ENCODE measurements around the gene PSMB3. TPM values are rescaled to one million over a fixed set of nuclear protein-coding genes. Genes with fewer than 3 reads are reported as not detected.

PSMB3 gene
- polyA plus RNA-seq, 1 of the 3 experiments (the other 2 are of a cell fraction) = 533 TPM

- Histone ChIP-seq H3K27me3 (ENCODE audit: insufficient read depth) (no peaks in the 10 kb centered on the region), H3K79me2 (ENCODE audit: insufficient read depth) (peaks cover 30% of the 10 kb centered on the region; the same call in 1 of the 2 replicates), H4K20me1 (ENCODE audit: insufficient read depth) (peaks cover 23% of the 10 kb centered on the region; the same call in 1 of the 2 replicates), H3K27ac (ENCODE audit: low read depth in 2 of 2, low read length in 1 of 2) (peak overlapping the region; percentile 12 to 98; a peak in 3 of 4 replicates), H3K9me2 (no peaks in the 10 kb centered on the region), H3K9me3 (no peaks in the 10 kb centered on the region), H3K9ac (0 out of 2 replicates have a peak overlapping the region, but pooled peaks have one; percentile 89), H3K4me3 (ENCODE audit: low read depth in 2 of 2, low read length in 1 of 2) (peak overlapping the region; percentile 78 to 79; a peak in 3 of 4 replicates), H3K36me3 (replicated peaks in 1 of 2; ENCODE audit: control insufficient read depth in 1 of 2, insufficient read depth in 2 of 2, low read length in 1 of 2) (peaks cover 12 to 30% of the 10 kb centered on the region in 2 experiments), H3F3A (replicated peaks; ENCODE audit: insufficient read depth) (peaks cover 37% of the 10 kb centered on the region), H3K4me2 (peak overlapping the region; percentile 90), H3K4me1 (ENCODE audit: control insufficient read depth in 1 of 2, insufficient read depth in 2 of 2, low read depth in 1 of 2, low read length in 1 of 2) (peaks cover 10 to 69% of the 10 kb centered on the region in 2 experiments; a peak in 1 of 4 replicates), H2AFZ (ENCODE audit: low read depth) (no peak overlapping the region)
- ChIA-PET CTCF (interaction anchor here (0.9 to 7.4 kb wide), 13 partner anchors 13 to 222 kb away, joined by 3 to 88 read pairs (median 6); partner anchors contain the start of genes EPOP, MLLT6 and PCGF2), POLR2A (interaction anchor here (0.6 to 2.2 kb wide), 7 partner anchors 10 to 149 kb away, joined by 3 to 9 read pairs (median 5); partner anchors contain the start of gene MLLT6)
- 0 out of 2 replicates have a peak, but pooled peaks have one; percentile 11 for TF ChIP-seq POLR2AphosphoS5 (IDR thresholded peaks at IDR 0.05; ENCODE audit: low read depth, low read length)
- no peak for TF ChIP-seq CTCF (IDR thresholded peaks at IDR 0.05)
- 95% methylated on average over 7 of the region's 8 CpGs for WGBS (ENCODE audit: low lambda C conversion rate)
- no peak for DNase-seq
These were observed 20.8 kb upstream of the PSMB3 start for GRCh38 chr17:38731526-38732294.

GRCh38 chr17:38732376-38733281 is 19.9 kb upstream of the PSMB3 start:
- Histone ChIP-seq H4K20me1 (ENCODE audit: insufficient read depth) (peaks cover 23% of the 10 kb centered on the region; the same call in 1 of the 2 replicates), H3K4me2 (peak overlapping the region; percentile 90; the same call in 1 of the 2 replicates), H3F3A (replicated peaks; ENCODE audit: insufficient read depth) (peaks cover 39% of the 10 kb centered on the region), H3K27me3 (ENCODE audit: insufficient read depth) (no peaks in the 10 kb centered on the region), H3K9ac (no peak overlapping the region), H2AFZ (ENCODE audit: low read depth) (no peak overlapping the region), H3K79me2 (ENCODE audit: insufficient read depth) (peaks cover 36% of the 10 kb centered on the region; the same call in 1 of the 2 replicates), H3K36me3 (replicated peaks in 1 of 2; ENCODE audit: control insufficient read depth in 1 of 2, insufficient read depth in 2 of 2, low read length in 1 of 2) (peaks cover 13 to 30% of the 10 kb centered on the region in 2 experiments), H3K9me2 (no peaks in the 10 kb centered on the region), H3K27ac (ENCODE audit: low read depth in 2 of 2, low read length in 1 of 2) (peak overlapping the region; percentile 12 to 98; a peak in 1 of 4 replicates), H3K9me3 (no peaks in the 10 kb centered on the region), H3K4me1 (ENCODE audit: control insufficient read depth in 1 of 2, insufficient read depth in 2 of 2, low read depth in 1 of 2, low read length in 1 of 2) (peaks cover 10 to 67% of the 10 kb centered on the region in 2 experiments; a peak in 1 of 4 replicates), H3K4me3 (ENCODE audit: low read depth in 2 of 2, low read length in 1 of 2) (no peak overlapping the region)
- POLR2A ChIA-PET = no interaction called here
- 94% methylated on average over 6 of the region's 7 CpGs for WGBS (ENCODE audit: low lambda C conversion rate)
- DNase-seq = no peak
- CTCF ChIA-PET = interaction anchor here (1.0 to 7.4 kb wide), 7 partner anchors 12 to 223 kb away, joined by 3 to 88 read pairs (median 7); partner anchors contain the start of genes EPOP and PCGF2
- TF ChIP-seq MEF2A (IDR thresholded peaks at IDR 0.05; ENCODE audit: borderline replicate concordance, low read depth) (no peak), RAD21 (IDR thresholded peaks at IDR 0.05; ENCODE audit: low read length) (no peak), SIN3A (IDR thresholded peaks at IDR 0.05; ENCODE audit: borderline replicate concordance, low read depth, low read length) (no peak), REST (IDR thresholded peaks at IDR 0.05; ENCODE audit: low read depth, low read length) (no peak), CTCF (IDR thresholded peaks at IDR 0.05) (no peak), PBX3 (IDR thresholded peaks at IDR 0.05) (no peak), YY1 (IDR thresholded peaks at IDR 0.05; ENCODE audit: low read depth) (no peak), USF1 (IDR thresholded peaks at IDR 0.05; ENCODE audit: borderline replicate concordance, low read depth) (no peak), FOSL2 (IDR thresholded peaks at IDR 0.05; ENCODE audit: borderline replicate concordance, low read depth) (no peak), MAX (IDR thresholded peaks at IDR 0.05; ENCODE audit: low read depth) (no peak)

All from SK-N-SH (cell line).